ENCODE data around the gene FAM81B.

DNA sequence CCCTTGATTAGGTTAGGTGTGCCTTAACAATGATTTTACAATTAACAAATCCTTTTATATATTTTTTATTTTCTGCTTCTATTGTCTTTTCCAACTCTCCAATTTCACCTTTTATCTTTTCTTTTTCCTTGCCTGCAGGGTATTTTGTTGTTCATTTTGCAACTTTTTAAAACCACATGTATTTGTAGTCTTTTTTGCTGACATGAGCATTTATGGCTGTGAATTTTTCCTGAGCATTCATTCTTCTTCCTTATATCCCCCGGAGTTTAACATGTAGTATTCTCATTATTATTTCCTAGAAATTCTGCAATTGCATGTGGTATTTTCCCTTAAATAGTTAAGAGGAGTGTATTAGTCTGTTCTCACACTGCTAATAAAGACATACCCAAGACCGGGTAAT, 41.6 kb downstream of the FAM81B start:
- TF ChIP-seq, protein P1, sequence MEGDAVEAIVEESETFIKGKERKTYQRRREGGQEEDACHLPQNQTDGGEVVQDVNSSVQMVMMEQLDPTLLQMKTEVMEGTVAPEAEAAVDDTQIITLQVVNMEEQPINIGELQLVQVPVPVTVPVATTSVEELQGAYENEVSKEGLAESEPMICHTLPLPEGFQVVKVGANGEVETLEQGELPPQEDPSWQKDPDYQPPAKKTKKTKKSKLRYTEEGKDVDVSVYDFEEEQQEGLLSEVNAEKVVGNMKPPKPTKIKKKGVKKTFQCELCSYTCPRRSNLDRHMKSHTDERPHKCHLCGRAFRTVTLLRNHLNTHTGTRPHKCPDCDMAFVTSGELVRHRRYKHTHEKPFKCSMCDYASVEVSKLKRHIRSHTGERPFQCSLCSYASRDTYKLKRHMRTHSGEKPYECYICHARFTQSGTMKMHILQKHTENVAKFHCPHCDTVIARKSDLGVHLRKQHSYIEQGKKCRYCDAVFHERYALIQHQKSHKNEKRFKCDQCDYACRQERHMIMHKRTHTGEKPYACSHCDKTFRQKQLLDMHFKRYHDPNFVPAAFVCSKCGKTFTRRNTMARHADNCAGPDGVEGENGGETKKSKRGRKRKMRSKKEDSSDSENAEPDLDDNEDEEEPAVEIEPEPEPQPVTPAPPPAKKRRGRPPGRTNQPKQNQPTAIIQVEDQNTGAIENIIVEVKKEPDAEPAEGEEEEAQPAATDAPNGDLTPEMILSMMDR (IDR thresholded peaks at IDR 0.05): no peak
- TF ChIP-seq POLR2A (IDR thresholded peaks at IDR 0.05; ENCODE audit: low read depth): no peak
- TF ChIP-seq EP300 (IDR thresholded peaks at IDR 0.05): no peak

Measured in esophagus muscularis mucosa (tissue), 4 donors.